GM12875 (cell line): ENCODE results near the gene BDH1.

Experiments
- H3K4me3 ChIP-seq: one replicate; pipeline ENCODE4 v1.5.1; 2011; ENCODE audit warnings: low read depth, low read length, control low read depth
- TF ChIP-seq, protein P1 (sequence below): IDR thresholded peaks from 2 replicates; pipeline ENCODE4 v1.5.1; 2011; ENCODE audit warnings: low read depth, mild to moderate bottlenecking, control low read depth, inconsistent platforms, low read length, moderate library complexity, borderline replicate concordance; ENCODE audit not compliant: insufficient read depth

BDH1 gene

DNA sequence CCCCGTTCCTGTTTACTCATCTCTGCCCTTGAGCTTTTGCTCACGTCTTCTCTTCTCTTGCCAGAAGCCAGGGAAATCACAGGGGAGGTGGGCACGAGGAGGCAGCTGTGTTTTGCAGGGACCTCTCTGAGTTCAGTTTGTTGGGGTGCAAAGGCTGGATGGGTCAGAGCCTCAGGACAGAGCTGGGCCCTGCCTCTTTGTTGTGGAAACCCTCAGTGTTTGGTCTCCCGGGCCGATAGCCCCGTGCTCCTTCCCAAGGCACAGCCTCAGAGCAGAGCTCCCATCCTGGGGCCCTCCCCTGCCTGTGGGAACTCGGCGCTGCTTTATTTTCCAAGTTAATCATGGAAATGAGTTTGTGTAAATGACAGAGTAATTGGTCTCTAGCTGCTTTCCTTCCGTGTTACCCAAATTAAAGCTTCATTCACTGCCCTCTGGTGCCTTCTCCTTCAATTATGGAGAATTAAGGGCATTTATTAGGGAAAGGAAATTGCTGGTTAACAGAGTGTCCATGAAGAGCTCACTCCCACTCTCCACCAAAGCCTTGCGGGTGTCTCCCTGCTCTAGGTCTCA lies 40.9 kb downstream of the BDH1 start:
- no peak overlapping the region for H3K4me3 ChIP-seq
- TF ChIP-seq, protein P1, sequence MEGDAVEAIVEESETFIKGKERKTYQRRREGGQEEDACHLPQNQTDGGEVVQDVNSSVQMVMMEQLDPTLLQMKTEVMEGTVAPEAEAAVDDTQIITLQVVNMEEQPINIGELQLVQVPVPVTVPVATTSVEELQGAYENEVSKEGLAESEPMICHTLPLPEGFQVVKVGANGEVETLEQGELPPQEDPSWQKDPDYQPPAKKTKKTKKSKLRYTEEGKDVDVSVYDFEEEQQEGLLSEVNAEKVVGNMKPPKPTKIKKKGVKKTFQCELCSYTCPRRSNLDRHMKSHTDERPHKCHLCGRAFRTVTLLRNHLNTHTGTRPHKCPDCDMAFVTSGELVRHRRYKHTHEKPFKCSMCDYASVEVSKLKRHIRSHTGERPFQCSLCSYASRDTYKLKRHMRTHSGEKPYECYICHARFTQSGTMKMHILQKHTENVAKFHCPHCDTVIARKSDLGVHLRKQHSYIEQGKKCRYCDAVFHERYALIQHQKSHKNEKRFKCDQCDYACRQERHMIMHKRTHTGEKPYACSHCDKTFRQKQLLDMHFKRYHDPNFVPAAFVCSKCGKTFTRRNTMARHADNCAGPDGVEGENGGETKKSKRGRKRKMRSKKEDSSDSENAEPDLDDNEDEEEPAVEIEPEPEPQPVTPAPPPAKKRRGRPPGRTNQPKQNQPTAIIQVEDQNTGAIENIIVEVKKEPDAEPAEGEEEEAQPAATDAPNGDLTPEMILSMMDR, result no peak

DNA sequence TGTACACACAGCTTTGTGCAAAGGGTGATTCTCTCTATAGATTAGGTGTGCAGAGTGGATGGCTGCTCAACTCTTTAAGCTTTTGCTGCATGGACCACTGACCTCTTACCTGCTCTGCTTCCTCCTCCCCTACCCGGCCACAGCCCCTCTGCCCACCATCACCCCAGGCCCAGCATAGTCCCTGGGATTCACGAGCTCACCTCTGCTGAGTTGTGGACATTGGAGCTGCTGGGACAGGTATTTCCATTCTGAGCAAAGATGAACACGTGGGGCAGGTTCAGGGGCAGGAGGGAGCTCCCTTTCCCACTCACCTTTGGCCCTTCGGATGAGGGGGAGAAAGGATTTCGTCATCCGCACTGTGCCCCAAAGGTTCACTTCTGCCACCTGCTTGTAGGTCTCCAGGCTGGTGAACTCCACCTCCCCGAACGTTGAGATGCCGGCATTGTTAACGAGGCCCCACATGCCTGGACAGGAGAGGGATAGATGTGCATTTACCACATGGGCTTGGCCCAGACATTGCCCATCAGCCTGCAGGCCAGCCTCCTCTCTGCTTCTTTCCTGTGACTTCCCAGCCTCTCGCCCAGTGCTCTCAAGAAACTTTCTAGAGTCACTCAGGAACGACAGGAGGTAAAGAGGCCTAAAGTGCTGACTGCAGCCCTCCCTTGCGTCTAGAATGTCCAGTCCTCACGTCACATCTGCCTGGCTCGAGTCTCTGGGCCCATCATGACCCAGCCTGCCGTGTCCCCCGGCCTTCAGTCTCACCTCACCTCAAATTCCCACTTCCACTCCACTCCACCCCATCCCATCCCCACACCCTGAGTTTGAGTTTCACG lies 41.6 kb downstream of the BDH1 start:
- H3K4me3 ChIP-seq, result no peak overlapping the region
- TF ChIP-seq, protein P1, result no peak

DNA sequence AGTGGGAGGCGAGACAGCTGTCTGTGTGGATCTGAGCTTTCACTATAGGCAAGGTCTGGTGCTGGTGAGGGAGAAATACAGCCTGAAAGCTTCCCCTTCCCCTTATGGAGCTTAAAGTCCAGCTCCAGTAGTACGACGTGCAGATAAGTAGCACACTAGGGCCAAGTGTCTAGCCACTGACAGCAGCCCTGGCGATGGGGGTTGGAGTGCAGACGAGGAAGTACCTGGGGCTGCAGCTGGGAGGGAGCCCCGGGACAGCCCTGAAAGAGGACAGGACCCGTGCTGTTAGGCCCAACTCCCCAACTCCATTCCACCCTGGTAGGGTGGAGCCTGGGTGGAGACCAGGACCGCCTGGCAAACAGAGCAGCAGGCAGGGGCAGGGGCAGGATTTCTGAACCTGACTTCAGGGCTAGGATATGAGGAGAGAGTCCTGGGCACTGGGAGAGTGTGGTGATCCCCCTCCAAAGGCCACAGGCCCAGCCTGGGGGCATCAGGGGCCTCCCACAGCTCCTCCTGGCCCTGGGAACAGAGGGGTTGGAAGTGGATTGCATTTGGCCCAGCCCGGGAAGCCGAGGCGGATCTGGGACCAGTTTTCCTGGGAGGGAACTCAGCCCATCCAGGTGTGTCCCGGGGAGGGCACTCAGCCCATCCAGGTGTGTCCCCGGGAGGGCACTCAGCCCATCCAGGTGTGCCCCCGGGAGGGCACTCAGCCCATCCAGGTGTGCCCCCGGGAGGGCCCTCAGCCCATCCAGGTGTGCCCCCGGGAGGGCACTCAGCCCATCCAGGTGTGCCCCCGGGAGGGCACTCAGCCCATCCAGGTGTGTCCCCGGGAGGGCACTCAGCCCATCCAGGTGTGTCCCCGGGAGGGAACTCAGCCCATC lies 42.8 kb downstream of the BDH1 start:
- no peak overlapping the region for H3K4me3 ChIP-seq
- TF ChIP-seq, protein P1, result no peak

DNA sequence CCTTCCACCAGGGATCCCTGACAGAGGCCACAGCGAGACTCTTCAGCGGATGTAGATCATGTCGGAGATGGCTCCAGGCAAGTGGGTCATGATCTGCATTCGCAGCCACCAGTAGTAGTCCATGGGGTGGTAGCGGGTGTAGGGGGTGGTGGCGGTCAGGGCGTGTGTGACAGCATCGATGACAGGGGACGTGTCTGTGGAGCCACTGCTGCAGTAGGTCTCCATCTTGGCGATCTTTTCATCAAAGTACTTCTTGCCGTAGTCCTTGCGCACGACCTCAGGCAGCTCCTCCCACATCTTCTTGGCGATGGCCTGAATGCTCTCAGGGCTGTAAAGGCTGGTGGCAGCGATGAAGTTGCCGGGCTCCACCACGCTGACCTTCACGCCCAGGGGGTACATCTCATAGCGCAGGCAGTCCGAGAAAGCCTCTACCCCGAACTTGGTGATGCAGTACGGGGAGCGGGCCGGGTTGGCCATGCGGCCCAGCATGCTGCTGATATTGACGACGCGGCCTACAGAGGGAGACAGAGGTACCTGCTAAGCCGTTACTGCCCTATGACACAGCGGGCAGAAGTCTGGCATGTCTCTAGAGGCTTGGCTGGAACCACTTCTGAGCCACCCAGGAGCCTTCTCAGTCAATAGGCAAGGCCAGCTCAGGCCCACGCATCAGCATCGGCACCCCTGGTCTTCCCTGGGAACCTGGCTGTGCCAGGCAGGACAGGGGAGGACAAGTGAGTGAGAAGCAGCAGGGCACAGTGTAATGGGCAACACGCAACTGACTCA lies 43.7 kb downstream of the BDH1 start:
- no peak overlapping the region for H3K4me3 ChIP-seq

DNA sequence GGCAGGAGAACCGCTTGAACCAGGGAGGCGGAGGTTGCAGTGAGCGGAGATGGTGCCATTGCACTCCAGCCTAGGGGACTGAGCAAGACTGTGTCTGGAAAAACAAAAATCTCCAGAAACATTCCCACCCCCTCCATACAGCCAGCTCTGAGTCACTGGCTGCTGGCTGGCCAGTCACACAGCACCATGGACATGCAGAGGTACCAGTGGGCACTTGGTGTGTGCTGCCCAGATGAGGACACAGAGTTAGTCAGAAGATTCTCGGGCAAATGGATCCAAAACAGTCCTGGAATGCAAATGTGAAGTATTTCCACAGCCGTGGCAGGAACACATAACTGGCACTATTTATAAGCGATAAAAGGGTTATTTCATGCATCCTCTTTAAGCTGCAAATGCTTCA lies 44.6 kb downstream of the BDH1 start:
- TF ChIP-seq, protein P1, result no peak
- H3K4me3 ChIP-seq, result no peak overlapping the region

More for the DNA sequence above, 43.7 kb downstream of the BDH1 start:
- TF ChIP-seq, protein P1, result no peak

DNA sequence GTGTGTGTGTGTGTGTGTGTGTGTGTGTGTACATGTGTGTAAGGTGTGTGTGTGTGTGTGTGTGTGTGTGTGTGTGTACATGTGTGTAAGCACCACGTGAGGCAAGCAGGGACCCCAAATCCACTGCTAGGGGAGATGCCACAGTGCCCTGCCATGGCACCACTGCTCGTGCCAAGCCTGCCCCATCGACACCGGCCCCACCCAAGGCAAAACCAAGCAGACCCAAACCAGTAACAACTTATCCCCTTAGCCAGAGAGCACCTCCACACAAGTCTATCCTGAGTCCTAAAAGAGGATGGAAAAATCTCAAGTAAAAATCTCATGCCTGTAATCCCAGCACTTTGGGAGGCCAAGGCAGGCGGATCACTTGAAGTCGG lies 45.1 kb downstream of the BDH1 start:
- no peak overlapping the region for H3K4me3 ChIP-seq
- TF ChIP-seq, protein P1, result no peak
